Stimulated activated CD8-positive, alpha-beta memory T cell treated with anti-CD3 and anti-CD28 coated beads, Interleukin-15, amount 100 ng/mL, for 4 hours (primary cell): ENCODE data around the gene SESTD1.
"Not testable (repeated sequence)": the region's sequence is repeated elsewhere in the genome, so short reads cannot be mapped to it uniquely, and the experiment has no call there.

Source experiments
- DNase-seq, 2 donors: peaks; one replicate each; pipeline ENCODE4 v3.0.0-alpha.2; 2020; ENCODE audit warnings: low read depth in 2 of 2

SESTD1 gene

GRCh38 chr2:179239195-179239594, 25.4 kb downstream of the SESTD1 start:
- DNase-seq = no peak

GRCh38 chr2:179238027-179238426, 26.6 kb downstream of the SESTD1 start:
- no peak for DNase-seq

- no peak for DNase-seq
These were observed 27.3 kb downstream of the SESTD1 start for GRCh38 chr2:179237209-179237946.

- DNase-seq = no peak
These were observed 29.0 kb downstream of the SESTD1 start for GRCh38 chr2:179235463-179236108.

- DNase-seq = no peak
These were observed 29.9 kb downstream of the SESTD1 start for GRCh38 chr2:179234658-179235240.

- no peak for DNase-seq
These were observed 30.8 kb downstream of the SESTD1 start for GRCh38 chr2:179233626-179234430.

- DNase-seq = no peak
These were observed 31.5 kb downstream of the SESTD1 start for GRCh38 chr2:179233083-179233490.

- DNase-seq = no peak
These were observed 37.7 kb downstream of the SESTD1 start for GRCh38 chr2:179226961-179227259.

GRCh38 chr2:179226203-179226960, 38.2 kb downstream of the SESTD1 start:
- no peak for DNase-seq

- no peak for DNase-seq
These were observed 40.3 kb downstream of the SESTD1 start for GRCh38 chr2:179224361-179224760.

GRCh38 chr2:179222076-179222475, 42.6 kb downstream of the SESTD1 start:
- DNase-seq = no peak

- DNase-seq = peak in 1 of 2 donors; percentile 14
These were observed 45.6 kb downstream of the SESTD1 start for GRCh38 chr2:179218848-179219594.

- not testable (repeated sequence) for DNase-seq
These were observed 50.0 kb downstream of the SESTD1 start for GRCh38 chr2:179214671-179215070.

GRCh38 chr2:179211355-179211754, 53.3 kb downstream of the SESTD1 start:
- DNase-seq = no peak

- not testable (repeated sequence) for DNase-seq
These were observed 56.4 kb downstream of the SESTD1 start for GRCh38 chr2:179208277-179208676.

GRCh38 chr2:179207047-179207446, 57.6 kb downstream of the SESTD1 start:
- DNase-seq = no peak

- no peak for DNase-seq
These were observed 62.8 kb downstream of the SESTD1 start for GRCh38 chr2:179201869-179202268.

GRCh38 chr2:179195926-179196590, 68.6 kb downstream of the SESTD1 start:
- not testable (repeated sequence) for DNase-seq

- DNase-seq = no peak
These were observed 69.5 kb downstream of the SESTD1 start for GRCh38 chr2:179195141-179195540.

- no peak for DNase-seq
These were observed 70.8 kb downstream of the SESTD1 start for GRCh38 chr2:179193759-179194394.
